NCI-H146 treated with DMSO at 0.1 percent for 48 hours (cell line): ENCODE results near the gene GPATCH4.

Experiments
- DNase-seq: peaks from one replicate; lab custom pipeline; 2025; ENCODE audit not compliant: unreplicated experiment; lab: John Stamatoyannopoulos, UW

The GPATCH4 gene

DNA sequence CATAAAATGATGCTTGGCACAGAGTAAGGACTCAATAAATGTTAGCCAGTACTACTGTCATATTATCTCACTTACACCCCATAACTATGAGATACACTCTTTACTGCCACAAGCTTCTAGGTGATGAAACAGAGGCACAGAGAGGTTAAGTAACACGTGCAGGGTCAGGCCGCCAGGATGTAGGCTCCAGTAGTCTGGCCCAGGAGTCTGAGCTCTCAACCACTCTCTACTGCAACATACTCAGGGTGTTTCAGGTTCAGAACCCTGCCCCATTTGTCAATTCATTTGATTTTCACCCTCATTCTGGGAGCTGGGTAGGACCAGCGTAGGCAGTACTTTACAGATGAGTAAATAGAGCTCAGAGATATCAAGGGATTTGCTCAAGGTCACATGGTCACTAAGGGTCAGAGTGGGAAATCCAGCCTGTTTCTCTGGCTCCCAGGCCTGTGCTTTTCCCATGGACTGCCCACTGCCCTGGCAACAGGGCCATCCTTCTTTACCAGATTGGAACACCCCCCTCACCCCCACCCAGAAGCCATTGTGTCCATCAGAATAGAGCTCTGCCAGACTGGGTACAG lies 50.1 kb downstream of the GPATCH4 start:
- no peak for DNase-seq

DNA sequence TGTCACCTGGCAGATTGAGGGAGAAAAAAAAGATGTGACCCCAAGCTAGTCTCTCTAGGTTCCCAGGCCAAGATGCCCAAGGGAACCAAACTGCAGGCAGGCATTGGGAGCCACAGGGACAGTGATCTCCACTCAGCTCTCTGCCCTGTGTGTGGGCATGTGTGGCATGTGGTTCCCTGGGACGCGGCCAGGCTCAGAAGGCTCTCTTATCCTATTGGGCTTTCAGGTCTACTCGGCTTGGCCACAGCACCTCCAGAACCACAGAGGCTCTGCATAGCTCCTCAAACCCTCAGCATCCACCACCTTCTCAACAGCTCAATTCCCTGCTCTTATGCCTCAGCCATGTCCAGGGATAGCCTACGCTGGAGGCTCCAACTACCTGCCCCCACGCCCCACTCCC lies 50.9 kb downstream of the GPATCH4 start:
- no peak for DNase-seq

DNA sequence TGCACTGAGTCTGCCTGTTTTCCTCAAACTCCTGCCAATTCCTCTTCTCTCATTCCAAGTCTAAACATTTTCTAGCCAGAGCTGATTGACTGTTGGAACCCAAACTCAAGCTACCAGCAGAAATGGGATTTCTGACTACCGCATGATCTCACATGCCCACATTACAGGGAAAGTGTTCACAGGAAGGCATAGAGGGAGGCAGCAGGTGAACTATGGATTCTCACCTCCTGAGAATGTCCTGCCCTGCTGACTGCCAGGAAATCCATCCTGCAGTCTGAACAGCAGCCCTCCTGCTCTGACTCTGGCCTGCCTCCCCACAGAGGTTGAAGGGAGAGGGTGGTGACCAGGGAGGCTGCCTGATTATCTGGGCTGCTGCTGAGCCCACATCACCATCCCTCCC lies 51.4 kb downstream of the GPATCH4 start:
- no peak for DNase-seq

DNA sequence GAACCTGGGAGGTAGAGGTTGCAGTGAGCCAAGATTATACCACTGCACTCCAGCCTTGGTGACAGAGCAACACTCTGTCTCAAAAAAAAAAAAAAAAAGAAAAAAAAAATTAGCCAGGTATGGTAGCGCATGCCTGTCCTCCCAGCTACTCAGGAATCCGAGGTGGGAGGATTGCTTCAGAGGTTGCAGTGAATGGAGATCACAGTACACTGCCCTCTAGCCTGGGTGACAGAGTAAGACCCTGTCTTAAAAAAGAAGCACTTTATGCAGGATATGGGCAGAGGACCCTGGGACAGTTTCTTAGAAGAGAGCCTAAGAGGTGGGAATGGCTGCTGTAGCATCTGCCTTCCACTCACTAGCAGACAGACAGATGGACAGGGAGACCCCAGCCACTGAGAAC lies 51.9 kb downstream of the GPATCH4 start:
- no peak for DNase-seq

DNA sequence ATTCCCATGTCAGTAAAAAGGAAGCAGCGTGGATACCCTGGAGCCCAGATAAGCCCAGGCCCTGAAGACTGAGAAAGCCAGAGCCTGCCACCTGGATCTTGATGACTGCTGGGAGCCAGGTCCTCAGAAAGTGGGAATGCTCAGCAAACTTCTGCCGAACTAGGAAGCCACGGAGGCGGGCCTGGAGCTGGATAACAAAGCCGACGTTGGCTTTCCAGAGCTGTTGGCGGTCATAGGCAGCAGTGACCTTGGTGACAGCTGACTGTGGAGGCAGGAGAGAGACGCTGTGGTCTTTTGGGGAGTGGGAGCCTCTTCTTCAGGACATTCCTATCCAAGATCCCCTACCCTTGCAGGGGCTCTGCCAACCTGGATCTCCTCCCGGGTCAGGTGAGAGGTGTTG lies 53.3 kb downstream of the GPATCH4 start:
- no peak for DNase-seq

DNA sequence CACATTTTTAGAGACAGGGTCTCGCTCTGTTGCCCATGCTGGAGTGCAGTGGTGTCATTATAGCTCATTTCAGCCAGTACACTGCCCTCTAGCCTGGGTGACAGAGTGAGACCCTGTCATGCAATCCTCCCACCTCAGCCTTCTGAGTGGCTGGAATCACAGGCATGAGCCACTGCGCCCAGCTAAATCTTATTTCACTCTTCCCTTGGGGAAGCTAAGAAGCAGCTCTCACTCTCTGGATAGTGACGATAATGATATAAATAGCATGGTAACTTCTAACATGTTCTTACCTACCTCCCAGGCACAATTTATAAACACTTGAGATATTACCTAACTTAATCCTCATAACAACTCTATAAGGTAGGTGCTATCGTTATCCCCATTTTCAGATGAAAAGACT lies 53.8 kb downstream of the GPATCH4 start:
- no peak for DNase-seq

DNA sequence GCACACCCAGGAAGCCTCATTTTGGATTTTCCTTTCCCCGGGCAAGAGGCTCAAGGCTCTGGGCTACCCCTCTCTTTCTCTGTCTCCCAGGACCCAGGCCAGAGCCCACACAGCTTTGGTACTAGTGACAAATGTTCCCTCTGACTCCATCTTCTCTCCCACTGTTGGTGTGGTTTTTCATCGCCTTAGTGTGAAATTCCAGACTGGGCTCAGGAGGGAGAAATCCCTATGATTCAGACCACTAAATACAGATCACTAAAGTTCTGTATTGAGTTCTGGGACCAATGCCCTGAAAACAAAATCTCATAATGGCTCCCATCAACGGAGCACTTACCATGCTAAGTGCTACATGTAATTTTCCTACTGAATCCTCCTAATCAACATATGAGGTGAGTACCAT lies 55.0 kb downstream of the GPATCH4 start:
- DNase-seq, result no peak

DNA sequence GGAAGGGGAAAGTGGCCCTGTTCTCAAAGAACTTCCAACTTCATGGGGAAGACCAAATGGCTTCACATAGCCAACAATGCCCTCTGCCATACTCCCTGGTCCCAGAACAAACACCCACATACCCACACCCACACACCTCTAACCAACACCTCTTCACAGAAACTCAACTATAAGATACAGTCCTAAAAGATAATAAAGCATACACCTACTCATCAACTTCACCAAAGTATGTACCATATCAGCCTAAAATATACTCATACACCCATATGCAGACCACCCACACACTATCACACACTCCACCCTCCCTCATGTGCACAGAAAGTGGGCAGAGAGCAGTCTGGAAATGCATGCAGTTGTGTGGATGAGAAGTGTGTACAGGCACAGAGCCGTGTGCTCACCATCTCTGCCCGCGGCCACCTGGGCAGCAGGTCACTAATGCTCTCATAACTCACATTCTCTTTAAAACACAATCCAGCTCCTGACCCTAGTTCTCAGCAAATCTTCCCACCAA lies 56.6 kb downstream of the GPATCH4 start:
- DNase-seq, result no peak
